Measurements from ENCODE around the gene FGF21.

GRCh38 chr19:48772503-48772953 is 17.2 kb downstream of the FGF21 start:
- TF ChIP-seq FOXP2 (optimal IDR thresholded peaks at IDR 0.05; ENCODE audit: control extremely low read depth, extremely low read length, insufficient read depth): no peak
- TF ChIP-seq EZH2 (IDR thresholded peaks at IDR 0.05): no peak

Measured in SK-N-MC (cell line).